Hematopoietic multipotent progenitor cell treated with erythropoietin and hydrocortisone succinate and interleukin-3 and kit ligand, for 17 days (in vitro differentiated cells): Measurements from ENCODE around the gene CBLB.

Experiments
- DNase-seq: peaks from one replicate; pipeline ENCODE4 v3.0.0-alpha.2; 2015; ENCODE audit warnings: low spot score

CBLB gene

DNA sequence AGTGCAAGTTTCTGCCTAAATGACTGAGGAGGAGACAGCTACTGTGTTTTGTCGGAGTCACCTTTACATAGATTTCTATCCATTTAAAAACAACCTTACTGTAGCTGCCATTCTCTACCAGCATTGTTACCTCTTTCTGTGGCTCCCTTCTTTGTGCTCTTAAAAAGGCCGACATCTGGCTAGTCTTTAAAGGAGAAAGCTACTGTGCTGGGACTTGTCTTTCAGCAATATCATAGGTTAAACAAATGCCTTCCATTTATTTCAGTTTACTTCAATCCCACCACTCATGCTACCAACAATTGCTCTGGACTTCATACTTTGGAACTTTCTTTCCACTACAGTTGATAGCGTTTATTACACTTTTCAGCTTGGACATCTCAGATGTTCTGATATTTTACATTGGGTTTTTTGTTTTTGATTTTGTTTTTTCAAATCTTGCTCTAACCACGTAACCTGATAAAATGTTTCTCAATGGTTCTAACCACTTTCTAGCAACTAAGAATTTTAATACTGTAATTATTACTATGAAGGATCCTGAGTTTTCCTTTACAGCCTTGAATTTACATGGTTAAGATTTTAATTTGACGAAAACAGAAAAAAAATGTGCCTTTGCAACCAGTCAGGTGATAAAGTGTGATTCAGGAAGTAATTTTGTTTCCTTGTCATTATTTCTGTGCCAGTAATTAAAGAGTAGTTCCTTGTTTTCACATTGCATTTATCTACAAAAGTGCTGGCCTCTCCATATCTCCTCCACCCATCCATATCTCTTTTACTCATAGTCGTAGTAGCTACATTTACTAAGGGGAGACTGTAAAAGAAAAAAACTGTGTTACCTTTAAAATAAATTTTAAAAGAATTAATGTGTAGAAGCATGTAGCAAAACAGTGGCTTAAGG, 1.3 kb upstream of the CBLB start:
- peak; percentile 30 for DNase-seq

GRCh38 chr3:105869531-105869833, 670 bp upstream of the CBLB start:
- no peak for DNase-seq

GRCh38 chr3:105868431-105868741, 426 bp downstream of the CBLB start:
- DNase-seq = no peak

GRCh38 chr3:105867712-105868430, 941 bp downstream of the CBLB start:
- DNase-seq = peak; percentile 41

DNA sequence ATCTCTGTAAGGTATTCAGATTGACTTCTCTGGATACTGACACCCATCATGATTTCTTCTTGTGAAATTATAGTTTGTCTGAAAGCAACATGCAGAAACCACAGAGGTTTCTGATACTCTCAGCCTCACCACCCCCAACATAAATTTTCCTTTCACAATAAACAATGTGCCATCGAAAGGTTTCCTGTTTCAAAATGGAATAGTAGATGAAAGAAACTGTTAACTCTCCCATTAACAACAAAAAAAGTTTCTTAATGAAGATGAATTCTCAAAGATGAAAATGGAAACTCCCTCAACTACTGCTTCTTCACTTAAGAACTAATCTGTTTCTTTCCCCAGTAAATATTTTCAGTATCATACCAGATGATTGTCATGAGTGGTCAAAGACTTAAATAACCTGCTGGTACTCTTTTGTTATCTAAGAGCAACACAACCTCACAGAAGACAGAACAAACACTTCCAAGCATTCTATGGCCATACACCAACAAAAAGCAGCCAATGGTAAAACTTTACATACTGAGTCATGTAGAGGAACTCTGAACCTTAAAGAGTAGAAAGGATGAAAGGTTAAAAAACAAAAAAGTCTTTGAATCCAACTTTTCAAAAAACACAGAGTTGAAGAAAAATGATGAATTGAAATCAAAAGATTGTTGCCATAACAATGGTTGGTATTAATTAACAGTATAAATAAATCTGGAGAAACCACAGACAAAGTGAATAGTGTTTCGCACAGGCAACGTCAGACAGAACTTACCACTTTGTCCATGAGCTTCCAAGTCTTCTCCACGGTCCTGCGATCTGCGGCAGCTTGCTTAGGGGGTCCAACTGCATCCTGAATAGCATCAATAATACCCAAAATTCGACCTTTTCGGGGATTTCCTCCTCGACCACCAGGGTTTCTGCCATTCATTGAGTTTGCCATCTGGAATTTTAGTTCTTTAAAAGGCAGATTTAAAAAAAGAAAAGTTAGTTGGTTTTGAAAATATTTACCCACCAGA, 1.9 kb downstream of the CBLB start:
- peak; percentile 16 for DNase-seq

- no peak for DNase-seq
These were observed 2.9 kb downstream of the CBLB start for GRCh38 chr3:105865867-105866350.

DNA sequence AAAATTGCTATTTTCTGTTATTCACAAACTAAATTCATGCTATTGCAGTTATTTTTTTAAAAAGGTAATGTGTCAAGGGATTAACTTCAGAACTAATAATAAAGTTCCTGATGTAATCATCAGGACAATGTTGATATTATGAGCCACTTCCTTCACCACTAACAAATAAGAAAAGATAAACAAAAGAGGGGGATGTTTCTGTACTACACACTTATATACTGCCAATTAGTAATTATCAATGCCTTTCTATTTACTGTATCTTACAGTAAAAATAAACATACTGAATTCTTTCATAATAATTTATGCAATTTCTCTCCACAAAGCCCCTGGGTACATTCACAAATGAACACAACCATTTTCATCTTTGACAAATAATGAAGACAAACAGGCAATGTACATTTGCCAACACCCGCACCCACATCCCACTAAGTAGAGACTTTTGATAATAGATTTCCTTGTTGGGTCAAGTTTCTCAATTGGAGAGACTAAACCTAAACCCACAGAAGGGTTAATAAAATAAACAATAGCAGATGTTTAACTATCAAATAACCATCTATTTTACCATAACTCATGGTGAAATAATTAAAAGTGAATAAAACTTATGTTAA, 3.7 kb downstream of the CBLB start:
- no peak for DNase-seq

- DNase-seq = no peak
These were observed 4.6 kb downstream of the CBLB start for GRCh38 chr3:105864212-105864611.

DNA sequence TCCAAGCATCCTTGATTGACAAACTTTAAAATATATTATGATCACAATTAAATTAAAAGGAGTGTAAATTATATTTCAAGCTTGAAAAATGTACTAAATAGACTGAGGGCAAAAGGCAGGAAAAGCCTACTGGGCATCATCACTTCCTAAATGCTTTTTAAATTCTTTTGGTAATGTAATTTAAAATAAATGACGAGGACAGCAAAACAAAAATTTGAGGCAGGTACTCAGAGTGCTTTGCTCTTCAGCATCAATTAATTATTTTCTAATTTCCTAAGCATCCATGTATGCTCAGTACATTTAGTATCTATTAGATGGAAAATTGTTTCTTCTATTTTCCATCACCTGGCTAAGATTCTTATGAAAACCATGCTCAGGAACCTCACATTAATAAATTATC, 5.2 kb downstream of the CBLB start:
- no peak for DNase-seq

DNA sequence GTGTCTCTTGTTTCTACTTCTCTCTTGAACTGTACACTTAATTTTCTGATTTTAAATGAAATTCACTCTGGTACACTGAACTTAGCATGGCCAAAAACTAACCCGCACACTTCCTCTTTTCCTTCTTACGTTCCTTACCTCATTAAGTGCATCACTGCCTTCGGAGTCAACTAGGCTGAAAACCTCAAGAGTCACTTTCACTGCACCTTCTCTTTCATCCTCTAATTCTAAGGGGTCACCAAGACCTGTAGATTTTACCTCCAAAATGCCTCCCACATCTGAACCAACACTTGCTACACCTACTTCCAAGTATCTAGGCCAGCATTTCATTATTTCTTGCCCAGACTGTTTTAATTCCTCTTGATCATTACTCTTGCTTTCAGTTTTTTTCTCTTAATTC, 6.6 kb downstream of the CBLB start:
- DNase-seq = no peak

DNA sequence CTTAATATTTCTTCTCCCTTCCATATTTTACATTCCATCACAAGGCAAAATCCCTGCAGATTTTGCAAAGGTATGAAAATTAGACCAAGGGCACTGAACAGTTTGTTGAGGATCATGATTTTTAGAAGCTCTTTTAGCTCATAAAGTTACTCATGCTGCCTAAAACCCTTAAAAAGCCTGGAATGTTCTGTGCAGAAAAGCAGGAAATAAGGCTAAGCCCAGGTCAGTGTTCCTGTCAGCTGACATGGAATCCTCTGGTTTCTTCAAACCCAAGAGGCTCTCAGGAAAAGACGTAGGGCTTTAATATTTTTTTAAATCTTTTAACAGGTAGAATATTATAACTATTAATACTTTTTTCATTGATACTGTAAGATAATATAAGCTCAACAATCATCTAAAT, 8.2 kb downstream of the CBLB start:
- DNase-seq = no peak

DNA sequence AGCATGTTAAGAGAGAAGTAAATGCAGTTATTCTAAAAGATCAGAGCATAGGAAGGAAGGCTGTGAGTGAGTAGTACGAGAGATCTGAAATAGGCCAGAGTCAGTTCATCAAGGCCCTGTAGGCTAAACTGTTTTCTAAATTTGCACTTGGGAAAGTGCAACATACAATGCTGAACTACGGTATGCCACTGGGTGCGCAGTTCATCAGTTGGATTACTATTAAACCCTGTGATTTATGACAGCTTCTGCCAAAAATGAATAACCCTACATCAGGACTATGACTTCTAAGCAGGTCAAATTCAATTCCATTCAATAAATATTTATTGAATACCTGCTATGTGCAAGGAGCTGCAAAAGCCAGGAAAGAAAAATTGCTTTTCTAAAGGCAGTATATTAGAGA, 10.8 kb downstream of the CBLB start:
- DNase-seq = no peak

DNA sequence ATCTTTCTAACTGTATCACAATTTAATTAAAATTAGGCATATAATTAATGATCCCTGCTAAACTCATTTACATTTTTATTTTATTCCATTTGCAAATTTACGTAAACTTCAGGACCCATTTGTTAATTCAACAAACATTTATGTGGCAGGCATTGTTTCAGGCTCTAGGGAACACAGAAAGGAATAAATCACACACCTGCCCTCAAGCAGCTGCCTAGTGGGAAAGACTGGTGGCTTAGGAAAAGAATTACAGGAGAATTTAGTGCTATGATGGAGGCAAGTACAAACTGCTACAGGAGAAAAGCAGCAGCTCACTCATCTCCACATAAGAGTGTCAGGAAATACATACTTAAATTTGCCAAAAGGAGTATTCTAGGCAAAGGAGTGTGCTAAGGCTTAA, 11.2 kb downstream of the CBLB start:
- DNase-seq = no peak

DNA sequence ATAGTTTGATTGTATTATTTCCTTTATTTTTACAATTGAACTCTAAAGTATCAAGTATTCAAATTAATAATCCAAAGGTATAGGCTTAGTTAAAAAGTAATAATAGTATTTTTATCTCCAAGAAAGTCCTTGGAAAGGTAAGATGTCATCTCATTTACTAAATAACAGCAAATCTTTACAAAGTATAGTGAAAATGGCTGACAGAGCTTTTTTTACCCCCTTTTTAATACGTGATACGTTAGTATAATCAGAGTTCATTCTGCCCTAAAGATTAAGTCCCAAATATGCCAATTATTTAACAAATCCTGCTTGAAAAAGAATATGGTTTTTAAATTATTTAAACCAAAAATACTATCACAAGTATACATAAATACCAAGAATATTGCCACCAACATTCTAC, 12.2 kb downstream of the CBLB start:
- DNase-seq = no peak

DNA sequence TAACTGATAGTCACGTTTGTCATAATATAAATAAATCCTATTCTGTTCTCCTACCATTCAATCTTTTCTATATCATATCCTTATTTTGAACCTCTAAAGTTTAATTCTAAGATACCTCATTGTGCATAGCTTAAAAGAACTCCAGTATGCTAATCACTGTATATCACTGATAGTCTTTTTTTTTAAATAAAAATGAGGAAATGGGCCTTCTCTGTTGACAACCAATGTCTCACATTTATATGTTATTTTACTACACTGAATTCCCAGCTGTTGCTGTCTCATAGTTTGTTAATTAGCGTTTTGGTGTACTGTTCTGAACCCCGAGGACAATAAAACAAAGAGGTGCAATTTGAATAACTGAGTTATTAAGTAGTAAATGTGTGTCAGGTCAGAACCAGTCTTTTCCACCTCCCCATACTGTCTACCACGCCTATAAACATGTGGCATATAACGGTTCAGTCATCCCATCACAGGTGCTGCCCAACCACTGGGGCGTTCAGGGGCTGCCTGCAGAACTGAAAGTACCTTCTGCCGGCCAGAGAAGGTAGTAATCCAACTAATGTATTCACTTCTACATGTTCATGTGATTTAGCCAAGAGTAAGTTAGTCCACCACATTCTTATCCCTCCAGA, 14.9 kb downstream of the CBLB start:
- DNase-seq = no peak

DNA sequence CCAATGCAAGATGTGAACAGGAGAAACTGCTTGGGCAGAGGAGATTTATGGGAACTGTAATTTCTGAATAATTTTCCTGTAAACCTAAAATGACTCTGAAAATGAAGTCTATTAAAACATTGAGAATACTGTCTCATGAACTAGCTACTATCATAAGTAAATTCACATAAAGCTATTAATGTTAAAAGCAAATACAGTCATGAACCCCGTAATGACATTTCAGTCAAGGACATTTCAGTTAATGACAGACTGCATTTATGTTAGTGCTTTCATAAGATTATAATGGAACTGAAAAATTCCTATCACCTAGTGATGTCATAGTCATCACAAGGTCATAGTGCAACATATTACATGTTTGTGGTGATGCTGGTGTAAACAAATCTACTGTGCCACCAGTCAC, 17.2 kb downstream of the CBLB start:
- DNase-seq = no peak

- DNase-seq = no peak
These were observed 17.6 kb downstream of the CBLB start for GRCh38 chr3:105851176-105851575.

DNA sequence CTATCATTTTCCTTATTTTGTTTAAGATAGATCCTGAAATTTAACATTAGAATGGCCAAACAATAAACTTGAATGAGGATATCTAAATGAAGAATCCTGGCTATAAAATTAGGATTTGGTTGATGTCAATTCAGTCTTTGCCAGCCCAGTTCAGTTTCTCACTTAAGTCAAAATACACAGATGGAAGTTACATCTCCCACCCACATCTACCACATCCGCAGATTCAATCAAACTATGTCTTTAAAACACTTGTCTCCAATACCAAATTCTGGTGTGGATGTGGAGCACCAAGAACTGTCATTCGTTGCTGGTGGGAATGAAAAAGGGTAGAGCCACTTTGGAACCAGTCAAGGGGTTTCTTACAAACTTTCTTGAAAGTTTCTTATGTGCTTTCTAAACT, 18.2 kb downstream of the CBLB start:
- DNase-seq = no peak

DNA sequence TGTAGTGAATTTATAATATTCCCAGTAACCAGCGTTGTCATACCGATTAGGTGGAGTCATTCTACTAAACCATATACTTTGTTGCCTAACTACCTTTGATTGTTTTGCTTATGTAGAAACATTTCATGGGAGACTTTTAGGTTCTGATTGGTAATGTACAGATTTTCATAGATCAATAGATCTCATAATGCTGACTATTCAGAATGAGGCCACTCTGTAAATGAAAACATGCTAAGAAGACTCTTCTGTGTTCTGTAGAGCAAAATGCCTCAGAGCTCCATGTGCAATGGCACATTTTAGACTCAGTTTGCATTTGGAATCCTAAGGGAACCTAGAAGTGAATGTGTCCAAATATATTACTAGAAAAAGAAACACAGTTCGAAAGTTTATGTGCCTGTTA, 20.0 kb downstream of the CBLB start:
- DNase-seq = no peak

DNA sequence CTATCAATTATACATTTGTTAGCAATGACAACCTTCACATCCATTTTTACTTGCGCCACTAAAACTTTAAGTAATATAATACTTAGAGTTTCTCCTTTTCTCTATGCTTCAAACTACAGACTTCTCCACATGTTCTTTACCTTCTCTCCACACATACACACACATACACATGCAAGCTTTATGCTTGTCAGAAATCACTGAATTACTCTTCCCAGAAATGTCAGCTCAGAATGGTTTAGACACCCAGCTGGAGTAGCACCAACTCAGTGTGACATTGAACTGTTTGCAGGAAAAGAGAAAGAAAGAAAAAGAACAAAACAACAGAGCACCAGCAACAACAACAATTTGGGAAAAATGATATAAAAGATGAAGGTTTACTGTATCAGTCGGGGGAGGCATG, 20.9 kb downstream of the CBLB start:
- no peak for DNase-seq

DNA sequence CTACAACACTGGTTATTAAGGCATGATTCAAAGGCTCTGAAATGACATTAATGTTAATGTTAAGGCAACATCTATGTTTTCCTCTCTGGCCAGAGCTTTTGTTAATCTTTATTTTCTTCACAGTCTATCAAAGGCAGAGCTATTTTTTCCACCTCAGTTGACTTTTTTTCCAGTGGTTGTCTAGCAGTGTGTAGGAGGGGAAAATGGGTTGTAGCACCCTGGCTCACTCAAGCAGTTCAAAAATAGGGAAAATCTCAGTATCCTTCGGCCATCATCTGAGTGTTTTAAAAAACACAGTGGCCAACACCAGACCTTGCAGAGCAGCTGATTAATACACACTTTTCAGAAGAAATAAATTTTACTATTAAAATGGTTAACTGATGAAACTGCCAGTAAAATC, 21.4 kb downstream of the CBLB start:
- DNase-seq = no peak

- no peak for DNase-seq
These were observed 22.0 kb downstream of the CBLB start for GRCh38 chr3:105846809-105847208.
